ENCODE measurements around the gene ZDHHC8.
A peak's percentile ranks its signal among the peaks of the same experiment; 100 is the strongest.

Gene ZDHHC8

GRCh38 chr22:20111689-20112622 lies 19.6 kb upstream of the ZDHHC8 start:
- H3K4me3 ChIP-seq (ENCODE audit: low read depth, low read length), result no peak overlapping the region
- DNase-seq (ENCODE audit: low read depth), result no peak

GRCh38 chr22:20112623-20113511 lies 18.7 kb upstream of the ZDHHC8 start:
- TF ChIP-seq CTCF (conservative IDR thresholded peaks at IDR 0.05; ENCODE audit: low read depth, low read length), result no peak
- DNase-seq (ENCODE audit: low read depth), result no peak
- no peak overlapping the region for H3K4me3 ChIP-seq (ENCODE audit: low read depth, low read length)

More at GRCh38 chr22:20111689-20112622, 19.6 kb upstream of the ZDHHC8 start:
- no peak for TF ChIP-seq CTCF (conservative IDR thresholded peaks at IDR 0.05; ENCODE audit: low read depth, low read length)

- no peak overlapping the region for H3K4me3 ChIP-seq (ENCODE audit: low read depth, low read length)
- DNase-seq (ENCODE audit: low read depth), result no peak
- TF ChIP-seq CTCF (conservative IDR thresholded peaks at IDR 0.05; ENCODE audit: low read depth, low read length), result no peak
These were observed 17.9 kb upstream of the ZDHHC8 start for GRCh38 chr22:20113551-20114310.

GRCh38 chr22:20114506-20115475 lies 16.8 kb upstream of the ZDHHC8 start:
- H3K4me3 ChIP-seq (ENCODE audit: low read depth, low read length), result no peak overlapping the region
- TF ChIP-seq CTCF (conservative IDR thresholded peaks at IDR 0.05; ENCODE audit: low read depth, low read length), result no peak
- no peak for DNase-seq (ENCODE audit: low read depth)

- DNase-seq (ENCODE audit: low read depth), result no peak
- peak within 1 kb of the TSS; percentile 98 for H3K4me3 ChIP-seq (ENCODE audit: low read depth, low read length)
- TF ChIP-seq CTCF (conservative IDR thresholded peaks at IDR 0.05; ENCODE audit: low read depth, low read length), result no peak
These were observed 15.8 kb upstream of the ZDHHC8 start, which contains the start of gene RANBP1 for GRCh38 chr22:20115691-20116375. Gene RANBP1, plus strand, starts transcription at chr22:20116104. Its CDS starts 81 bp downstream, at chr22:20116185.

Data from choroid plexus epithelial cell (primary cell).